ENCODE measurements around the gene EXOC7. TPM values are rescaled to one million over a fixed set of nuclear protein-coding genes. Genes with fewer than 3 reads are reported as not detected.

The EXOC7 gene
- total RNA-seq, 2 experiments from 2014 or later = 163 to 164 TPM

DNA sequence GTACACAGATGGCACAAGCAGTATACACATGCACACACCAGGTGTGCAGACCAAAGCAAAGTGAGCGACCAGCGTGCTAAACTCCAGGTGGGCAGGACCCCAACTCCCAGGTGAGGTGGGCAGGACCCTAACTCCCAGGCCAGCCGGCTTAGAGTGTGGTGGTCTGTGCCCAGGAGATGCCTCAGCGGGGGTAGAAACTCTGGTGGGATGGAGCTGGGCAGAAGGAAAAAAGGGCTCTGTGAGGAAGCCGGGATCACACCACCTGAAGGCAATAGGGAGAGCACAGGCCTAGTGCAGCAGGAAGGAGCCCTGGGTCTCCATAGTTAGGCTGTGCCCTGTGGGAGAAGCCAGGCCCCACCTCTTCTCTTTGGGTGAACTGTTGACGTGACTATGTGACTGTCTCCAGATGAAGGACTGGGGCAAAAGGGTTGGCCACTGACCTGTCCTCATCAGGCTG lies 39.0 kb upstream of the EXOC7 start:
- POLR2A ChIA-PET = interaction anchor here (1.2 to 7.9 kb wide), 11 partner anchors 8 to 126 kb away, joined by 3 to 226 read pairs (median 9); partner anchors contain the start of gene UBALD2
- no peak for ATAC-seq (ENCODE audit: low read depth)
- Mint-ChIP-seq H3K4me3 (peak overlapping the region; percentile 82), H3K27ac (peak overlapping the region; percentile 94), H3K4me1 (peaks cover 57% of the 10 kb centered on the region), H3K36me3 (peaks cover 6% of the 10 kb centered on the region), H3K9me3 (no peaks in the 10 kb centered on the region), H3K27me3 (peaks cover 5% of the 10 kb centered on the region)
- no peak for DNase-seq

DNA sequence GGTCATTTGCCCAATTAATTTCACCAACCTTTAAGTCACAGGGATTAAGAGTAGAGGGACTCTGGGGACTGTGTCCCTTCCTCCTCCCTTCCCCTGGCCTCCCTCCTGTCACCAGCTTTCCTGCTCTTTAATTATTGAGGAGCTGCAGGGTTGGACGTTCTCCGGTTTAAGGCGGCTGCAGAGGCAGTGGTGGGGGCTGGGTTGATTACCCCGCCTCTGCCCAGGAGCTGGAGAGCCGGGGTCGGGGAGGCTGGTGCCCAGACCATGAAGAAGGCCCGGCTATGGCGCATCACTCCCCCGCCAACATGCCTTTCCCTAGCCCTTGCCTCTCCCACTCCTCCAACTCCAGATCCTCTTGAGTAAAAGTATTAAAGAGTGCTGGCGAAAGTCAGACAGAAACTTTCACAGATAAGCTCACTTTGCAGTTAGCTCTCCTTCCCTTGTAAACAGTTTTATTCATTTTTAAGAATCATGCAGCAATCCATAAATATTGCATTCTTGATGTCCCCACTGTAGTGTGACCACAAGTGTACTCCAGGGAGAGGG lies 38.5 kb upstream of the EXOC7 start:
- peak overlapping the region; percentile 94 for H3K27ac Mint-ChIP-seq
- DNase-seq (no peak), ATAC-seq (ENCODE audit: low read depth) (no peak)
- no peaks in the 10 kb centered on the region for H3K9me3 Mint-ChIP-seq
- peaks cover 5% of the 10 kb centered on the region for H3K27me3 Mint-ChIP-seq
- peaks cover 53% of the 10 kb centered on the region for H3K4me1 Mint-ChIP-seq
- peak overlapping the region; percentile 82 for H3K4me3 Mint-ChIP-seq
- H3K36me3 Mint-ChIP-seq = peaks cover 5% of the 10 kb centered on the region
- POLR2A ChIA-PET = interaction anchor here (1.4 to 7.9 kb wide), 10 partner anchors 9 to 127 kb away, joined by 4 to 226 read pairs (median 8); partner anchors contain the start of gene UBALD2

DNA sequence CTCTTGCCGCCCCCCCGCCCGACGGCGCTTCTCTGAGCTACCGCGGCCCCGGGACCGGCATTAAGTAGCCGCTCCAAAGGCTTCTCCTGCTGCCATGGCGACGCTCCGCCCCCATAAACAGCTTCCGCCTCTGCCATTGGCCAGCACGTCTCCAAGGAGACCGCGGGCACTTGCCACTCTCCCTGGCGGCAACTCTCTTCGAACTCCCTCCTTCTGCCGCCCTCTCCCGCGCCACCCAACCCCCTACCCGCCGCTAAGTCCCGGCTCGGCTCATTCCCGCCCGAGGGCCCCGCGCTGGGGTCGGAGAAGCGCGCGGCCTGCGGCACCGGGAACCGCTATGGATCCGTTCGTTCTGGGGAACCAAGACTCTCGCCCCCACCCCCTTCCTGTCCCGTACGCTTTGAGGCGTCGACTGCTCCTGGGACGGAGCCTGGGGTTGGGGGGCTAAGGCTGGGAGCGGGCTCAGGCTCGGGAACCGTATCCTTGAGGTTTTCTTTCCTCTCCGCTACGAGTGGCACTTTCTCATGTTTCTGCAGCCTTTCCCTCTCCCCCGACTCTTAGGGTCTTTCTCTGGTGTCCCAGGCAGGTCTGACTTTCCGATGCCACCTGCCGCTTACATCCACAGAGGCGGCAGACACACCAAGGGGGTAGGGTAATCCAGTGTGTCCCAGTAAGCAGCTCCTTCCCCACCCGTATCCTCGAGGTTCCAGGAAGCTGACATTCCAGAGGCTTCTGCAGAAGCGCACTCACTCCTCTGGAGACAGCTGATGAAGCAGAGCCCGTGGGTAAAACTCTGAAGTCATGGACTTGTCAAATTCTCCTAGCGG lies 37.8 kb upstream of the EXOC7 start, which contains the start of gene FOXJ1:
TSS of gene FOXJ1 (minus strand) at position 34 of the 827 bp plus-strand sequence. CDS start 850 bp downstream, outside the sequence.
- peak within 1 kb of the TSS; percentile 82 for H3K4me3 Mint-ChIP-seq
- peak within 1 kb of the TSS; percentile 94 for H3K27ac Mint-ChIP-seq
- peak; percentile 55 for ATAC-seq (ENCODE audit: low read depth)
- DNase-seq = peak; percentile 95
- POLR2A ChIA-PET = interaction anchor here (0.7 to 7.9 kb wide), 14 partner anchors 9 to 138 kb away, joined by 3 to 226 read pairs (median 4); partner anchors contain the start of gene UBALD2
- peaks cover 5% of the 10 kb centered on the region for H3K27me3 Mint-ChIP-seq
- H3K9me3 Mint-ChIP-seq = no peaks in the 10 kb centered on the region
- peaks cover 5% of the 10 kb centered on the region for H3K36me3 Mint-ChIP-seq
- H3K4me1 Mint-ChIP-seq = peaks cover 51% of the 10 kb centered on the region

DNA sequence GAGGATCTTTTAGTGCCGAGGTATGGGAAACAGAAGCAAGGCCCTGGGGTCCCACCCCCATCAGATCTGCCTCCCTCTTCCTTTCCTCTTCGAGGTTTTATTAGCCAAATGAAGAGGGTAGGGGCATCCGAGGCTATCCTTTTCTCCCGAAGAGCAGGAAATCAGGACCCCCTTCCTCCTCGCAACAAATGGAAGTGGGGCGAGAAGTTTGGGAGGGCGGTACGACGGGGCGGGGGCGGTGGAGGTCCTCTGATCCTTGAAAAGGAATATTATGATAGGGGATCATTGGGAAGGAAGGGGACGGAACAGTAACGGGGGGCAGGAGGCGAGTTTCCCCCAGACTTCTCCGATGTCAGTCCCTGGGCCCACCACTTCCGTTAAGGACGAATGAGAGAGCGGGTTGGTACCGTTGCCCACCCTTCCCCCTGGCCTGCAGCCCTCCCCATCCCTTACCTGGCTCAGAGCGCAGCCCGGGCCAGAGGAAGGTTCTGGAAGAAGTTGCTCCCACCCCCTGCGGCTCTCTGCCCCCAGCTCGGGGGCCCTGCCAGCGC lies 37.1 kb upstream of the EXOC7 start:
- ATAC-seq (ENCODE audit: low read depth) (no peak), DNase-seq (no peak)
- POLR2A ChIA-PET = interaction anchor here (0.7 to 7.9 kb wide), 11 partner anchors 10 to 139 kb away, joined by 3 to 226 read pairs (median 4); partner anchors contain the start of gene UBALD2
- Mint-ChIP-seq H3K9me3 (no peaks in the 10 kb centered on the region), H3K36me3 (peaks cover 5% of the 10 kb centered on the region), H3K27ac (peak overlapping the region; percentile 69), H3K4me3 (peak overlapping the region; percentile 82), H3K4me1 (peaks cover 44% of the 10 kb centered on the region), H3K27me3 (peaks cover 5% of the 10 kb centered on the region)

DNA sequence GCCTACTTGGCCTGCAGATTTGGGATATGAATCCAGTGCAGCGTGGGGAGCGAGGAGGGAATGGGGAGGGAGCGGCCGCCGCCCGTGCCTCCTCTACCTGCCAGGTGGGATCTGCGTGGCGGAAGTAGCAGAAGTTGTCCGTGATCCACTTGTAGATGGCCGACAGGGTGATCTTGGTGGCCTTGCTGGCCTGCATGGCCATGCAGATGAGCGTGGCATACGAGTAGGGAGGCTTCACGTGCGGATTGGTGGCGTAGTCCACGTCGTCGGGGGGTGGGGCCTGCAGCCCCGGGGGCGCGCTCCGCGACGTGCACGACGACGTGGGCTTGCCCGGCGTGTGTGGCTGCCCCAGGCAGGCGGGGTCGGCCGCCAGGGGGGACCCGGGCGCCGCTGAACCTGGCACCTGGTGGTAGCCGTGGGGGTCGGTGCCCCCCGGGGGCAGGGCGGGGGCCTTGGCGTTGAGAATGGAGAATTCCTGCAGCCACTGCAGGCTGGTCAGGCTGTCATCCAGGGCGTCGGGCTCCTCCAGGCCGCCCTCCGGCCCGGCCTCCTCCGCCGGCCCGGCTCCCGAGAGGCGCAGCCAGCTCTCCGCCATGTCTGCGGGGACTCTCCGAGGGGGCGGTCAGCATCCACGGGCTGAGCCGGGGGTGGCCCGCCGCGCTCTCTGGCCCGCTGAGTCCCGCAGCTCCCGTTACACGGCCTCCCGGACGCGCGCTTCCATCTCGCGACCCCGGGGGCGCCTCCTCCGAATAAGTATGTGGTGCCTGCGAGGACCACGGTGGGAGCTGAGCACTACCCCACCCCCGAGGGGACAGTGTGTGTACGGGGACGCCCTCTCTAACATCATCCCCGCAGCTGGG lies 36.4 kb upstream of the EXOC7 start:
- POLR2A ChIA-PET = interaction anchor here (0.7 to 7.9 kb wide), 7 partner anchors 15 to 139 kb away, joined by 3 to 226 read pairs (median 4); partner anchors contain the start of gene UBALD2
- peak; percentile 74 for DNase-seq
- peaks cover 5% of the 10 kb centered on the region for H3K36me3 Mint-ChIP-seq
- peak overlapping the region; percentile 70 for H3K27ac Mint-ChIP-seq
- H3K27me3 Mint-ChIP-seq = peaks cover 5% of the 10 kb centered on the region
- peak overlapping the region; percentile 82 for H3K4me3 Mint-ChIP-seq
- peaks cover 43% of the 10 kb centered on the region for H3K4me1 Mint-ChIP-seq
- no peaks in the 10 kb centered on the region for H3K9me3 Mint-ChIP-seq
- peak; percentile 9 for ATAC-seq (ENCODE audit: low read depth)

DNA sequence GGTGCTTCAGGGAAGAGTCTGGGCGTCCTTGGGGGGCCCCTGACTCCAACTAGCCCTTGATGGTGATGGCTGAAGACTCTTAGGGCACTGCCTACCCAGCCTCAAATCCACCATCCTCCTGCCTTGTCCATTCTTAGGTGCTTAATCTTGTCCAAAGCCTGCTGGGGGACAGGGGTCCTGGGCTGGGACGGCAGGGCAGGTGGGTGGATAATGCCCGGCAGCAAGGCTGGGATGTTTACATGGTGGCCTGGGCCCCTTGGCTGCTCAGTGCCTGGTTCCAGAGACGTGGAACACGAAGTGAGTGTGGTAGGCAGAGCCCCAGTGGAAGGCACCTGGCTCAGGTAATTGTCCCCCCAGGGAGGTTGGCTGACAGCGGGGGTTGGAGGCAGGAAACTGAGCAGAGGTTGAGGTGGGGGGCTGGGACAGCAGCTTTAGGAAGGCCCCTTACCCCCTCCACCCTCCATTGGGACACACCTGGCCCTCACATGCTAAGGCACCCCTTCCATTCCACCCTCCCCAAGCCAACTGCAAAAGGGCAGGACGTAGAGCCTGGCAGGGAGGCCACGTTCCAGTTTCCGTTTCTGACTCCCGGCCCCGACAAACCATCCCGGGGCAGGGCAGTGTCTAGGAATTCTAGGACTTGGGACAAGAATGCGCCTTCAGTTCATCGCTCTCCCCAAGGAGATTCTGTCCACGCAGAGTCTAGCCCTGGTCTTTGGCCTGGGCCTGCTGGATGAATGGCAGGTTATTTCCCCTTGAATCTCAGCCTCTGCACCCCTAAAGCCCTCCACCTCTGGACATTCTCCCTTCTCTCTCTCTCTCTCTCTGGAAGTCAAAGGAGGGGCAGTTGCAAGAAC lies 35.5 kb upstream of the EXOC7 start:
- DNase-seq (no peak), ATAC-seq (ENCODE audit: low read depth) (no peak)
- Mint-ChIP-seq H3K4me3 (peak overlapping the region; percentile 72), H3K27ac (peak overlapping the region; percentile 70), H3K4me1 (peaks cover 41% of the 10 kb centered on the region), H3K36me3 (no peaks in the 10 kb centered on the region), H3K9me3 (no peaks in the 10 kb centered on the region), H3K27me3 (peaks cover 5% of the 10 kb centered on the region)
- POLR2A ChIA-PET = no interaction called here

DNA sequence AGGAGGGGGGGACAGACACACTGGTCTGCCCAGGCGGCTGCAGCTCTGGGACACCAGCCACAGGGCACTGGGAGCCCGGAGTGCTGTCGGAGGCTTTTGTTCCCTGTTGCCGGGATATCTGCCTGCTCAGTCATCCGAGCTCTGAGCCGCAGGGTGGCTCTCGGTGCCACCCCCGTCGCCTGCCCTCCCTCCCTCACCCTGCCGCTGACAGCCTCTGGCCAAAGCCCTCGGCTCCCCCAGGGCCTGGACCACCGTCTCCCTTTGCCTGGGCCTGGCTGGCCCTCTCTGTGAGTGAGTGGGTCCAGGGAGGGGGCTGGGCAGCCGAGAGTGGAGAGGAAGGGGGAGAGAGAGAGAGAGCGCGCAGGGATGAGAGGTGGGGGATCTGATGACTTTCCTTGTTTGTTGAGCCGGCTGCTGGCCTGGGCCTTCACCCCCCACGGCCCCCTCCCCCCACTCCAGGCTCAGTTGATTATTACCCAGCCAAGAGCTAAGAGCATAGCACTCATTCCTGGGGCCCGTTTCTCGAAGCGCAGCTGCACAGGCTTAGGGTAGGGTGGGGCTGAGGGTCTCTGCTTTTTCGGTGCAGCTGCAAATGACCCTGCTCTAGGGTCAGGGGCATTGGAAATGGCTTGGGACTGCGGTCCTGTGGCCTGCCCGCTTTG lies 34.8 kb upstream of the EXOC7 start:
- Mint-ChIP-seq H3K9me3 (no peaks in the 10 kb centered on the region), H3K27me3 (peaks cover 5% of the 10 kb centered on the region), H3K4me1 (peaks cover 38% of the 10 kb centered on the region), H3K36me3 (no peaks in the 10 kb centered on the region), H3K27ac (no peak overlapping the region), H3K4me3 (no peak overlapping the region)
- no peak for ATAC-seq (ENCODE audit: low read depth)
- POLR2A ChIA-PET = interaction anchor here (0.9 to 1.0 kb wide), 2 partner anchors 10 to 136 kb away, joined by 3 read pairs; no protein-coding TSS in a partner anchor
- no peak for DNase-seq

DNA sequence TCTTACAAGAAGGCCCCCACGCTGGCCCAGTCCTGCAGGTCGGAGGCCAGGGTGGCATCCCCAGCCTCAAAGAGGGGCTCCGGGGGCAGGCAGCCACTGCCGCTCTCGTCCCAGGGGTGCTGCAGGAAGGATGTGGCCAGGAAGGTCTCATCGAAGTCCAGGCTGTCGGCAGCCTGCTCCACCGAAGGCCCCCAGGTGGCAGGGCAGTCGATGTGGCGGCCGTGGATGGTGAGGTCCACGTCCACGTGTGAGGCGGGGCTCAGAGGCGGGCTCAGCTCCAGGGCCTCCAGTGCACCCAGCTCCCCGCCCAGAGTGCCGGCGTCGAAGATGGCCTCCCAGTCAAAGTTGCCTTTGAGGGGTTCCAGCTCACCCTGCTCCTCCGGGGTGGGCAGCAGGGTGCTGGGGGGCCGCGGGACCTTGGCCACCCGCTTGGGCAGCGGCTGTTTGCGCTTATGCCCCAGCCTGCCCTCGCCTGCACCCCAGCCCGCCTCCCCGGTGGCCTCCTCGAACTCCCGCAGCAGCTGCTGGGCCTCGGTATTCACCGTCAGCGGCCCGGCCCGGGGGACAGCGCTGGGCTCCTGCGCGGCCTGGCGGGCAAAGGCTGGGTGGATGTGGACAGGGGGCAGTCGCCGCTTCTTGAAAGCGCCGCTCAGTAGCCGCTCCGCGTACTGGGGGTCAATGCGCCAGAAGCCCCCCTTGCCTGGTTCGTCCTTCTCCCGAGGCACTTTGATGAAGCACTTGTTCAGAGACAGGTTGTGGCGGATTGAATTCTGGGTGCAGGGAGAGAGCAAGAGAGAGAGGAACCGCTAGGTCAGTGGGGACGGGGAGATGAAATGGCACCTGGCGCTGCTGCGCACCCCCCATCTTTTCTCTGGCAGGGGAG lies 34.0 kb upstream of the EXOC7 start:
- ATAC-seq (ENCODE audit: low read depth) (no peak), DNase-seq (no peak)
- no peak overlapping the region for H3K27ac Mint-ChIP-seq
- H3K4me1 Mint-ChIP-seq = peaks cover 32% of the 10 kb centered on the region
- H3K4me3 Mint-ChIP-seq = no peak overlapping the region
- H3K9me3 Mint-ChIP-seq = no peaks in the 10 kb centered on the region
- POLR2A ChIA-PET = interaction anchor here (0.9 to 1.9 kb wide), 3 partner anchors 9 to 137 kb away, joined by 3 to 4 read pairs (median 3); no protein-coding TSS in a partner anchor
- H3K36me3 Mint-ChIP-seq = no peaks in the 10 kb centered on the region
- H3K27me3 Mint-ChIP-seq = peaks cover 5% of the 10 kb centered on the region

DNA sequence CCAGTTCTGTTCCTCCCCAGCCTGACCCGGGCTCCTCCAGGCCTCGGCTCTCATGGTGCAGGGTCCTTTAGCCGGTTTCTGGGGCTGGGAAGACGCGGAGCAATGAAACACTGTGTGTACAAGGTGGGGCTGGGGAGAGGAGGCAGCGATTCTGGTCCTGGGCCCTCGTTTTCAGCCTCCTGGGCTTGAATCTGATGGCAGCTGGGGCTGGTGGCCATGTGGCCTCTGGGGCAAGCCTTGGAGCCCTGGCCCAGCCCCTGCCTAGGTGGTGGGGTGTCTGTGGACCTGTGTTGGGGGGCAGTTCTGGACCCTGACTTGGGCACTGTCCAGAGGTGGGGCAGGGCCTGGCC lies 33.4 kb upstream of the EXOC7 start:
- Mint-ChIP-seq H3K4me1 (peaks cover 26% of the 10 kb centered on the region), H3K36me3 (no peaks in the 10 kb centered on the region), H3K27me3 (peaks cover 5% of the 10 kb centered on the region), H3K27ac (peak overlapping the region; percentile 48), H3K9me3 (no peaks in the 10 kb centered on the region), H3K4me3 (no peak overlapping the region)
- ATAC-seq (ENCODE audit: low read depth) (no peak), DNase-seq (no peak)
- POLR2A ChIA-PET = interaction anchor here (1.9 kb wide), 1 partner anchor 137 kb away, joined by 4 read pairs; no protein-coding TSS in a partner anchor

DNA sequence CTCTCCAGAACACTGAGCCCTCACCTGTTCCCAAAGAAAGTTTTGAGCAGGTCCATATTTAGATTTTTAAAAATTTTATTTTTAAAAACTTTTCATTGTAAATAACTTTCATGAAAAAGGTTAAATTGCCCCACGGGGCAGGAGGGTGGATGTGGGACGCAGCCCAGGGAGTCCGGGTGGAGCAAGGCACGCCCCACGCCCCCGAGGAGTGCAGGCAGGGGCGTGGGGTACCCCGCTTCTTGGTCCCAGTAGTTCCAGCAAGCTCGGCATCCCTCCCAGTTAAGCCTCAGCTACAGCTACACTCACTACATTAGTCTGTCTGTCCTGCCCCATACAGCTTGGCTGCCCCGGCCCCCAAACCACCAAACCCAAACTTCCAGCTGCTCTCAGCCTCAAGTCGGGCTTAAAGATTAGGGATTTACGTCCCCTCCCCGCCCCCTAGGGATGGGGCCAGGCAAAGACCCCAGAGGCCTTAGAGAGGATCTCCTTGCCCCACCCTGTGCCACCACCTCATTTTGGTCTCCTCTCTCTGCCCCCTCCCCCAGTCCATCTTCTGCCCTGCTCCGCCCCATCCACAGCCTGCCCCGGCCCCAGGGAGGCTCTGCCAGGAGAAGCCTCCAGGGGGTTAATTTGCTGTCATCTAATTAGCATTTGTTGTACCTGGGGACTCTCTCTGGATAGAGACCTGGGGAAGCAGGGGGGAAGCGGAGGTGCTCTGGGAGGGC lies 32.9 kb upstream of the EXOC7 start:
- DNase-seq (no peak), ATAC-seq (ENCODE audit: low read depth) (no peak)
- Mint-ChIP-seq H3K9me3 (no peaks in the 10 kb centered on the region), H3K27me3 (peaks cover 5% of the 10 kb centered on the region), H3K36me3 (no peaks in the 10 kb centered on the region), H3K4me3 (no peak overlapping the region), H3K27ac (peak overlapping the region; percentile 48), H3K4me1 (peaks cover 25% of the 10 kb centered on the region)
- POLR2A ChIA-PET = interaction anchor here (1.9 to 2.1 kb wide), 2 partner anchors 10 to 138 kb away, joined by 4 to 12 read pairs; no protein-coding TSS in a partner anchor

Measured in activated naive CD8-positive, alpha-beta T cell treated with anti-CD3 and anti-CD28 coated beads, Interleukin-2, amount 10 ng/mL, durations not matched to agents 7 days and 5 days (primary cell).